Middle frontal gyrus (tissue), 1 donor: ENCODE results near the gene ACR.

ENCODE experiments used
- DNase-seq: peaks from one replicate; pipeline ENCODE4 v3.0.0-alpha.2; 2015; ENCODE audit warnings: low spot score; ENCODE audit errors: extremely low spot score

Gene ACR

GRCh38 chr22:50737728-50738648 lies at the start of gene ACR:
Gene ACR (plus strand): TSS chr22:50738204. CDS start chr22:50738236, 32 bp downstream.
- DNase-seq, result no peak

- DNase-seq, result no peak
These were observed 49.6 kb upstream of the ACR start for GRCh38 chr22:50688448-50688847.

- no peak for DNase-seq
These were observed 46.5 kb upstream of the ACR start for GRCh38 chr22:50691521-50691920.

GRCh38 chr22:50693462-50693861 lies 44.5 kb upstream of the ACR start:
- no peak for DNase-seq

- no peak for DNase-seq
These were observed 43.9 kb upstream of the ACR start for GRCh38 chr22:50694099-50694605.

- DNase-seq, result no peak
These were observed 43.1 kb upstream of the ACR start for GRCh38 chr22:50694766-50695420.

GRCh38 chr22:50695421-50696250 lies 42.4 kb upstream of the ACR start:
- no peak for DNase-seq

GRCh38 chr22:50696251-50696798 lies 41.7 kb upstream of the ACR start:
- no peak for DNase-seq

- DNase-seq, result no peak
These were observed 41.0 kb upstream of the ACR start for GRCh38 chr22:50696799-50697561.

GRCh38 chr22:50697667-50698506 lies 40.1 kb upstream of the ACR start:
- no peak for DNase-seq

- DNase-seq, result no peak
These were observed 39.5 kb upstream of the ACR start for GRCh38 chr22:50698546-50698945.

GRCh38 chr22:50699001-50699755 lies 38.8 kb upstream of the ACR start:
- DNase-seq, result no peak

- no peak for DNase-seq
These were observed 38.1 kb upstream of the ACR start for GRCh38 chr22:50699756-50700386.

- no peak for DNase-seq
These were observed 37.5 kb upstream of the ACR start for GRCh38 chr22:50700387-50701075.

- no peak for DNase-seq
These were observed 37.0 kb upstream of the ACR start for GRCh38 chr22:50701076-50701419.

- DNase-seq, result no peak
These were observed 36.4 kb upstream of the ACR start for GRCh38 chr22:50701428-50702154.

GRCh38 chr22:50702261-50702671 lies 35.7 kb upstream of the ACR start:
- no peak for DNase-seq
